WI38 (cell line): Measurements from ENCODE around the gene PHACTR4.
"Not testable (repeated sequence)": the region's sequence is repeated elsewhere in the genome, so short reads cannot be mapped to it uniquely, and the experiment has no call there.

ENCODE experiments used
- H3K4me3 ChIP-seq: 2 replicates; pipeline ENCODE4 v1.5.1; 2011; ENCODE audit warnings: low read depth, mild to moderate bottlenecking, control low read depth, low read length
- CTCF ChIP-seq: IDR thresholded peaks from 2 replicates; pipeline ENCODE4 v1.5.1; 2012; ENCODE audit warnings: low read depth, mild to moderate bottlenecking, control low read depth, low read length

The PHACTR4 gene

GRCh38 chr1:28329395-28330153 lies 40.0 kb upstream of the PHACTR4 start:
- no peak for TF ChIP-seq CTCF
- H3K4me3 ChIP-seq: peak overlapping the region; percentile 79

GRCh38 chr1:28338897-28339296 lies 30.6 kb upstream of the PHACTR4 start:
- H3K4me3 ChIP-seq: no peak overlapping the region
- no peak for TF ChIP-seq CTCF

- TF ChIP-seq CTCF: no peak
- H3K4me3 ChIP-seq: no peak overlapping the region
Measured at GRCh38 chr1:28339551-28339950, 30.0 kb upstream of the PHACTR4 start.

- TF ChIP-seq CTCF: no peak
- no peak overlapping the region for H3K4me3 ChIP-seq
Measured at GRCh38 chr1:28340221-28340974, 29.1 kb upstream of the PHACTR4 start.

GRCh38 chr1:28341591-28341990 lies 27.9 kb upstream of the PHACTR4 start:
- TF ChIP-seq CTCF: no peak

GRCh38 chr1:28343405-28343804 lies 26.1 kb upstream of the PHACTR4 start:
- H3K4me3 ChIP-seq: no peak overlapping the region
- no peak for TF ChIP-seq CTCF

More at GRCh38 chr1:28341591-28341990, 27.9 kb upstream of the PHACTR4 start:
- no peak overlapping the region for H3K4me3 ChIP-seq

- H3K4me3 ChIP-seq: not testable (repeated sequence)
Measured at GRCh38 chr1:28353248-28353810, 16.2 kb upstream of the PHACTR4 start.
